H1 (cell line): Measurements from ENCODE around the gene BMX. TPM values are rescaled to one million over a fixed set of nuclear protein-coding genes. Genes with fewer than 3 reads are reported as not detected.

Experiments used
- CTCF ChIA-PET: fragments of 300-600 bp; sonication (Branson Sonifier 250); formaldehyde crosslinking; loops from one replicate; lab custom pipeline; 2021; ENCODE audit not compliant: partially characterized antibody; lab: Charles Lee
- POLR2A ChIA-PET: fragments of 300-600 bp; sonication (Branson Sonifier 250); formaldehyde crosslinking; loops from one replicate; lab custom pipeline; 2021; ENCODE audit warnings: inconsistent platforms; ENCODE audit not compliant: partially characterized antibody; lab: Charles Lee
- DNase-seq, 2 experiments: peaks; one replicate each; pipeline versions ENCODE4 v3.0.0 to v3.0.0-alpha.2; 2010 to 2022; ENCODE audit warnings: low spot score in 2 of 2, low read depth in 1 of 2, mixed read lengths in 1 of 2
- FAIRE-seq: peaks from 2 replicates; lab custom pipeline; 2011; peaks lifted over from hg19 to GRCh38; lab: Jason Lieb, UNC
- H2AFZ ChIP-seq: 2 replicates; pipeline ENCODE4 v1.8.1; 2012; ENCODE audit warnings: low read length, inconsistent platforms
- H2AK5ac ChIP-seq: 2 replicates; pipeline ENCODE4 v1.6.1; 2013; ENCODE audit warnings: low read depth, low read length
- H2BK120ac ChIP-seq: replicated peaks from 2 replicates; pipeline ENCODE3; 2013; ENCODE audit warnings: low read depth, low read length, inconsistent platforms
- H2BK12ac ChIP-seq: 2 replicates; pipeline ENCODE4 v1.6.1; 2013; ENCODE audit warnings: low read depth, low read length
- H2BK15ac ChIP-seq: 2 replicates; pipeline ENCODE4 v1.6.1; 2013; ENCODE audit warnings: low read length
- H2BK20ac ChIP-seq: 2 replicates; pipeline ENCODE4 v1.6.1; 2013; ENCODE audit warnings: low read length
- H2BK5ac ChIP-seq: 2 replicates; pipeline ENCODE4 v1.6.1; 2013; ENCODE audit warnings: low read depth, low read length
- H3K14ac ChIP-seq: 2 replicates; pipeline ENCODE4 v1.6.1; 2013; ENCODE audit warnings: inconsistent platforms; ENCODE audit not compliant: insufficient read length
- H3K18ac ChIP-seq: 2 replicates; pipeline ENCODE4 v1.6.1; 2013; ENCODE audit warnings: low read length; ENCODE audit errors: extremely low read depth
- H3K23ac ChIP-seq: 2 replicates; pipeline ENCODE4 v1.6.1; 2013; ENCODE audit warnings: inconsistent platforms; ENCODE audit not compliant: insufficient read length
- H3K23me2 ChIP-seq: 2 replicates; pipeline ENCODE4 v1.6.1; 2013; ENCODE audit warnings: low read depth, low read length
- H3K27ac ChIP-seq: 2 replicates; pipeline ENCODE4 v1.6.1; 2011; ENCODE audit warnings: low read depth, low read length, inconsistent platforms
- H3K27me3 ChIP-seq, 4 experiments: replicated peaks in 1 of 4; 1 replicate in 1 of 4; 2 replicates in 3 of 4; pipeline versions ENCODE4 v1.6.1 to v1.8.1; 2011 to 2013; ENCODE audit warnings: low read length in 3 of 4, mild to moderate bottlenecking in 3 of 4, inconsistent platforms in 2 of 4, mixed read lengths in 2 of 4, moderate library complexity in 1 of 4; ENCODE audit not compliant: control insufficient read depth in 3 of 4, insufficient read depth in 3 of 4; ENCODE audit errors: extremely low read depth in 1 of 4
- H3K36me3 ChIP-seq, 4 experiments: 2 replicates each; pipeline versions ENCODE4 v1.6.1 to v1.8.1; 2011 to 2013; ENCODE audit warnings: mild to moderate bottlenecking in 4 of 4, low read length in 3 of 4, moderate library complexity in 2 of 4, control low read depth in 1 of 4, inconsistent platforms in 1 of 4; ENCODE audit not compliant: insufficient read depth in 4 of 4, control insufficient read depth in 2 of 4
- H3K4ac ChIP-seq: replicated peaks from 2 replicates; pipeline ENCODE3; 2013; ENCODE audit warnings: low read length, low read depth, mixed read lengths, inconsistent platforms; ENCODE audit not compliant: insufficient read length
- H3K4me1 ChIP-seq, 4 experiments: replicated peaks in 1 of 4; 1 replicate in 1 of 4; 2 replicates in 3 of 4; pipeline versions ENCODE4 v1.6.1 to v1.8.1; 2011 to 2013; ENCODE audit warnings: low read length in 3 of 4, inconsistent platforms in 2 of 4, mixed read lengths in 1 of 4; ENCODE audit not compliant: insufficient read depth in 4 of 4, control insufficient read depth in 3 of 4
- H3K4me2 ChIP-seq, 2 experiments: 2 replicates each; pipeline versions ENCODE4 v1.6.1 to v1.8.1; 2011 to 2013; ENCODE audit warnings: low read depth in 2 of 2, low read length in 2 of 2, control low read depth in 1 of 2, inconsistent platforms in 1 of 2, mild to moderate bottlenecking in 1 of 2; ENCODE audit not compliant: insufficient read depth in 1 of 2
- H3K4me3 ChIP-seq, 4 experiments: fragments of 200-600, 300-600 bp in 1 of 4; sonication (generic), shearing (Covaris generic), sonication (Bioruptor Twin) in 1 of 4; 2 replicates each; pipeline versions ENCODE4 v1.5.1 to v1.8.1; 2011 to 2016; ENCODE audit warnings: low read length in 4 of 4, low read depth in 3 of 4, control low read depth in 2 of 4, inconsistent platforms in 2 of 4, mild to moderate bottlenecking in 2 of 4, mixed read lengths in 1 of 4, moderate library complexity in 1 of 4; ENCODE audit not compliant: insufficient read depth in 2 of 4; ENCODE audit errors: extremely low read depth in 1 of 4
- H3K56ac ChIP-seq: replicated peaks from 2 replicates; pipeline ENCODE3; 2013; ENCODE audit warnings: low read depth, mild to moderate bottlenecking, mixed read lengths, low read length, inconsistent platforms; ENCODE audit not compliant: insufficient read length
- H3K79me1 ChIP-seq: 2 replicates; pipeline ENCODE4 v1.6.1; 2013; ENCODE audit warnings: low read depth, low read length, control low read depth
- H3K79me2 ChIP-seq, 2 experiments: 2 replicates each; pipeline versions ENCODE4 v1.6.1 to v1.8.1; 2012 to 2013; ENCODE audit warnings: low read length in 2 of 2, mild to moderate bottlenecking in 2 of 2, inconsistent platforms in 1 of 2; ENCODE audit not compliant: insufficient read depth in 2 of 2, control insufficient read depth in 1 of 2
- H3K9ac ChIP-seq, 4 experiments: replicated peaks in 1 of 4; 1 replicate in 1 of 4; 2 replicates in 3 of 4; pipeline versions ENCODE4 v1.6.1 to v1.8.1; 2011 to 2013; ENCODE audit warnings: low read depth in 3 of 4, low read length in 3 of 4, control low read depth in 2 of 4, mild to moderate bottlenecking in 2 of 4, moderate library complexity in 2 of 4, inconsistent platforms in 1 of 4; ENCODE audit errors: extremely low read depth in 1 of 4
- H3K9me3 ChIP-seq, 2 experiments: 2 replicates each; pipeline versions ENCODE4 v1.6.1 to v1.8.1; 2012 to 2013; ENCODE audit warnings: mild to moderate bottlenecking in 2 of 2, moderate library complexity in 2 of 2, control low read depth in 1 of 2, inconsistent platforms in 1 of 2, low read depth in 1 of 2, low read length in 1 of 2, mixed read lengths in 1 of 2; ENCODE audit not compliant: insufficient read depth in 2 of 2
- H4K20me1 ChIP-seq, 2 experiments: replicated peaks in 1 of 2; 2 replicates each; pipeline versions ENCODE3 to v1.8.1; 2011 to 2013; ENCODE audit warnings: inconsistent platforms in 2 of 2, low read length in 2 of 2, mild to moderate bottlenecking in 1 of 2; ENCODE audit not compliant: insufficient read depth in 2 of 2, control insufficient read depth in 1 of 2
- H4K5ac ChIP-seq: 2 replicates; pipeline ENCODE4 v1.6.1; 2013; ENCODE audit warnings: low read length, low read depth, mixed read lengths, inconsistent platforms; ENCODE audit not compliant: insufficient read length
- H4K8ac ChIP-seq: 2 replicates; pipeline ENCODE4 v1.8.0; 2013; ENCODE audit warnings: mild to moderate bottlenecking, moderate library complexity, low read length, inconsistent platforms; ENCODE audit not compliant: insufficient read depth; ENCODE audit errors: extremely low read depth
- H4K91ac ChIP-seq: replicated peaks from 2 replicates; pipeline ENCODE3; 2013; ENCODE audit warnings: low read length, mixed read lengths, inconsistent platforms; ENCODE audit not compliant: insufficient read length
- CBX8 ChIP-seq: fragments of 300-800, 300-1000 bp; sonication (generic); IDR thresholded peaks from 2 replicates; pipeline ENCODE4 v1.7.1; 2016; ENCODE audit warnings: low read depth, low read length, borderline replicate concordance
- CHD1 ChIP-seq: IDR thresholded peaks from 2 replicates; pipeline ENCODE4 v1.6.1; 2012; ENCODE audit warnings: low read depth, low read length, improper control_type of control experiment
- CHD2 ChIP-seq: IDR thresholded peaks from 2 replicates; pipeline ENCODE4 v1.6.1; 2012; ENCODE audit warnings: low read length, improper control_type of control experiment
- E2F6 ChIP-seq: IDR thresholded peaks from 2 replicates; pipeline ENCODE4 v1.6.1; 2012; ENCODE audit warnings: inconsistent platforms
- EP300 ChIP-seq, 2 experiments: IDR thresholded peaks; 1 replicate in 1 of 2; 2 replicates in 1 of 2; pipeline ENCODE4 v1.6.1; 2011 to 2012; ENCODE audit warnings: low read depth in 2 of 2, low read length in 2 of 2, mild to moderate bottlenecking in 2 of 2, borderline replicate concordance in 1 of 2, inconsistent platforms in 1 of 2, moderate library complexity in 1 of 2
- HDAC2 ChIP-seq, 2 experiments: fragments of 300-600 bp in 1 of 2; sonication (generic) in 1 of 2; IDR thresholded peaks; 2 replicates each; pipeline ENCODE4 v1.6.1; 2011 to 2012; ENCODE audit warnings: low read depth in 2 of 2, low read length in 2 of 2, mild to moderate bottlenecking in 2 of 2, moderate library complexity in 2 of 2, borderline replicate concordance in 1 of 2, inconsistent platforms in 1 of 2
- HDAC6 ChIP-seq: IDR thresholded peaks from one replicate; pipeline ENCODE4 v1.7.1; 2012; ENCODE audit warnings: low read depth, mild to moderate bottlenecking, inconsistent platforms, low read length, moderate library complexity
- MAX ChIP-seq: IDR thresholded peaks from 2 replicates; pipeline ENCODE4 v1.6.1; 2012; ENCODE audit warnings: inconsistent platforms
- SIN3A ChIP-seq, 2 experiments: IDR thresholded peaks in 1 of 2; conservative IDR thresholded peaks in 1 of 2; 2 replicates each; pipeline ENCODE4 v1.6.1; 2011 to 2012; ENCODE audit warnings: low read length in 2 of 2, improper control_type of control experiment in 1 of 2, low read depth in 1 of 2, mild to moderate bottlenecking in 1 of 2
- SIRT6 ChIP-seq: IDR thresholded peaks from one replicate; pipeline ENCODE4 v1.7.1; 2012; ENCODE audit warnings: low read length, inconsistent platforms
- SP2 ChIP-seq: IDR thresholded peaks from 2 replicates; pipeline ENCODE4 v1.6.1; 2012; ENCODE audit warnings: mild to moderate bottlenecking, low read length, inconsistent platforms
- TAF1 ChIP-seq: IDR thresholded peaks from 2 replicates; pipeline ENCODE4 v1.6.1; 2011; ENCODE audit warnings: mild to moderate bottlenecking, low read depth, low read length
- TCF12 ChIP-seq: IDR thresholded peaks from 2 replicates; pipeline ENCODE4 v1.6.1; 2011; ENCODE audit warnings: low read depth, mild to moderate bottlenecking, low read length
- TEAD4 ChIP-seq: IDR thresholded peaks from 2 replicates; pipeline ENCODE4 v1.6.1; 2012; ENCODE audit warnings: low read depth, low read length, inconsistent platforms, mixed read lengths
- WGBS, 2 experiments: shearing (Covaris generic) in 1 of 2; methylation state at CpG; one replicate each; pipeline versions ENCODE4 v1.1.6 to v1.1.7; 2013 to 2015; ENCODE audit warnings: low lambda C conversion rate in 2 of 2, mixed read lengths in 2 of 2, inconsistent platforms in 1 of 2, low coverage in 1 of 2, missing lambda C conversion rate in 1 of 2; ENCODE audit not compliant: insufficient replicate concordance in 2 of 2, insufficient coverage in 1 of 2, insufficient read length in 1 of 2; ENCODE audit errors: extremely low coverage in 1 of 2, missing lambda C conversion rate in 1 of 2; 5-methylcytosine and 5-hydroxymethylcytosine counted together
- polyA plus RNA-seq, 7 experiments: library from polyadenylated mRNA; depleted of rRNA in 3 of 7; stranded (reverse) in 5 of 7; unstranded in 2 of 7; fragments of >200 nt in 5 of 7; fragments of 200-250 nt in 2 of 7; gene quantifications; 1 replicate in 5 of 7; 2 replicates in 1 of 7; 4 replicates in 1 of 7; pipeline versions ENCODE4 v1.2.1 to v1.2.3, GENCODE V29; 2011 to 2013; ENCODE audit warnings: missing spikeins in 2 of 7, mixed read lengths in 2 of 7
- total RNA-seq: library from RNA; stranded (reverse); fragmentation: NEBNext Ultra II Directional; extraction: Animal tissue kit (Norgen Biotek cat#: 25700); gene quantifications from 2 replicates; pipeline ENCODE4 v1.2.1, GENCODE V29; 2021

Gene BMX
- total and polyA plus RNA-seq, 2 of the 8 experiments (the other 6 are each of a cell fraction or from before 2014, with no cell fraction given) = not detected

GRCh38 chrX:15504661-15505060 lies 4.1 kb downstream of the BMX start:
- H3K18ac ChIP-seq = no peak overlapping the region
- CTCF ChIA-PET = no interaction called here
- no peak overlapping the region for H3K4ac ChIP-seq
- no peak overlapping the region for H2BK12ac ChIP-seq
- no peaks in the 10 kb centered on the region for H3K27me3 ChIP-seq
- H3K4me3 ChIP-seq = no peak overlapping the region
- no peak for TF ChIP-seq SIRT6
- TF ChIP-seq HDAC6 = no peak
- no peak for TF ChIP-seq TAF1
- TF ChIP-seq EP300 (IDR thresholded peaks at IDR 0.05; ENCODE audit: borderline replicate concordance in 1 of 2, low read depth in 2 of 2, low read length in 2 of 2) = no peak
- TF ChIP-seq TEAD4 = no peak
- TF ChIP-seq E2F6 = no peak
- no peak for TF ChIP-seq TCF12
- no peak for TF ChIP-seq MAX
- no peak for TF ChIP-seq CBX8
- no peak for TF ChIP-seq SIN3A (conservative IDR thresholded peaks at IDR 0.05 in 1 of 2, IDR thresholded peaks at IDR 0.05 in 1 of 2; ENCODE audit: low read depth in 1 of 2, low read length in 2 of 2)
- TF ChIP-seq HDAC2 (IDR thresholded peaks at IDR 0.05; ENCODE audit: borderline replicate concordance in 1 of 2, low read depth in 2 of 2, low read length in 2 of 2) = no peak
- no peak for TF ChIP-seq CHD2
- TF ChIP-seq SP2 = no peak
- TF ChIP-seq CHD1 = no peak
- TF ChIP-seq, all 59 proteins: peak for 0
- POLR2A ChIA-PET = no interaction called here
- Histone ChIP-seq H4K20me1 (no peaks in the 10 kb centered on the region), H3K4me1 (no peaks in the 10 kb centered on the region), H3K23ac (no peak overlapping the region), H4K91ac (no peak overlapping the region), H3K14ac (no peak overlapping the region), H3K79me1 (no peaks in the 10 kb centered on the region), H3K56ac (no peak overlapping the region), H2BK5ac (no peak overlapping the region), H2AK5ac (no peak overlapping the region), H3K4me2 (no peak overlapping the region), H2BK20ac (no peak overlapping the region), H4K5ac (no peak overlapping the region), H3K9ac (no peak overlapping the region), H3K9me3 (no peaks in the 10 kb centered on the region), H3K23me2 (no peaks in the 10 kb centered on the region), H2BK15ac (no peak overlapping the region), H3K27ac (no peak overlapping the region), H4K8ac (no peak overlapping the region), H2AFZ (no peak overlapping the region), H3K36me3 (no peaks in the 10 kb centered on the region), H3K79me2 (no peaks in the 10 kb centered on the region), H2BK120ac (no peak overlapping the region)
- DNase-seq (no peak), FAIRE-seq (no peak)
- WGBS, 2 experiments = 88% methylated on average over 1 of the region's 1 CpG; no CpG with 5 or more reads in 1 of the 2 experiments
